AG09319 (cell line): Measurements from ENCODE around the gene EFNB3.

ENCODE experiments used
- DNase-seq: peaks from one replicate; pipeline ENCODE4 v3.0.0-alpha.2; 2010; ENCODE audit warnings: low read depth; ENCODE audit errors: extremely low read depth
- TF ChIP-seq, protein P1 (sequence below): IDR thresholded peaks from 2 replicates; pipeline ENCODE4 v1.5.1; 2011; ENCODE audit warnings: low read depth, mild to moderate bottlenecking, inconsistent platforms, low read length, moderate library complexity

EFNB3 gene

DNA sequence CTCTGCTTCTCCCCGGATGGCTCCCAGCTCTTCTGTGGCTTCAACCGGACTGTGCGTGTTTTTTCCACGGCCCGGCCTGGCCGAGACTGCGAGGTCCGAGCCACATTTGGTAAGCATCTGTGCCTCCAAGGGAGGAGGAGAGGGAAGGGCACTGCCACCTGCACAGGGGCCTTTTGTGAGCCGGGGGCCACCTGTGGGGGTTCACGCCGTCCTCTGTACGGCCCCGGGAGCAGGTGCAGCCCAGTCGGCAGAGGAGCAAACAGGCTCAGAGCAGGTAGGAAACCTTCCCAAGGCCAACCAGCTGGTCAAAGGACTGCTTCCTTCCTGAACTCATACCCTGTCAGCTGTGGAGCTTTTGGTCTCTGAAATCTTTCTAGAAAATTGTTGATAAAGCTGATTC, 3.3 kb upstream of the EFNB3 start:
- DNase-seq: no peak
- TF ChIP-seq, protein P1, sequence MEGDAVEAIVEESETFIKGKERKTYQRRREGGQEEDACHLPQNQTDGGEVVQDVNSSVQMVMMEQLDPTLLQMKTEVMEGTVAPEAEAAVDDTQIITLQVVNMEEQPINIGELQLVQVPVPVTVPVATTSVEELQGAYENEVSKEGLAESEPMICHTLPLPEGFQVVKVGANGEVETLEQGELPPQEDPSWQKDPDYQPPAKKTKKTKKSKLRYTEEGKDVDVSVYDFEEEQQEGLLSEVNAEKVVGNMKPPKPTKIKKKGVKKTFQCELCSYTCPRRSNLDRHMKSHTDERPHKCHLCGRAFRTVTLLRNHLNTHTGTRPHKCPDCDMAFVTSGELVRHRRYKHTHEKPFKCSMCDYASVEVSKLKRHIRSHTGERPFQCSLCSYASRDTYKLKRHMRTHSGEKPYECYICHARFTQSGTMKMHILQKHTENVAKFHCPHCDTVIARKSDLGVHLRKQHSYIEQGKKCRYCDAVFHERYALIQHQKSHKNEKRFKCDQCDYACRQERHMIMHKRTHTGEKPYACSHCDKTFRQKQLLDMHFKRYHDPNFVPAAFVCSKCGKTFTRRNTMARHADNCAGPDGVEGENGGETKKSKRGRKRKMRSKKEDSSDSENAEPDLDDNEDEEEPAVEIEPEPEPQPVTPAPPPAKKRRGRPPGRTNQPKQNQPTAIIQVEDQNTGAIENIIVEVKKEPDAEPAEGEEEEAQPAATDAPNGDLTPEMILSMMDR: no peak

DNA sequence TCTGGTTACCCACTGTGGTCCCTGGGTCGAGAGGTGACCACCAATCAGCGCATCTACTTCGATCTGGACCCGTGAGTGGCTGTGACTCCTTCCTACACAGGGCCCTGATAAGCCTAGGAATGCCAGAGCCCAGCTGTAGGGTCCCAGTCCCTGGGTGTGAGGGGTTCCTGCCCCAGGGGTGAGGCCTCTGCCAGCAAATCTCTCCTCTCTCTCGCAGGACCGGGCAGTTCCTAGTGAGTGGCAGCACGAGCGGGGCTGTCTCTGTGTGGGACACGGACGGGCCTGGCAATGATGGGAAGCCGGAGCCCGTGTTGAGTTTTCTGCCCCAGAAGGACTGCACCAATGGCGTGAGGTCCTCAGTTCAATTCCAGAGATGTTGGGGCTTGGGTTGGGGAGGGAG, 2.2 kb upstream of the EFNB3 start:
- TF ChIP-seq, protein P1: no peak
- no peak for DNase-seq

DNA sequence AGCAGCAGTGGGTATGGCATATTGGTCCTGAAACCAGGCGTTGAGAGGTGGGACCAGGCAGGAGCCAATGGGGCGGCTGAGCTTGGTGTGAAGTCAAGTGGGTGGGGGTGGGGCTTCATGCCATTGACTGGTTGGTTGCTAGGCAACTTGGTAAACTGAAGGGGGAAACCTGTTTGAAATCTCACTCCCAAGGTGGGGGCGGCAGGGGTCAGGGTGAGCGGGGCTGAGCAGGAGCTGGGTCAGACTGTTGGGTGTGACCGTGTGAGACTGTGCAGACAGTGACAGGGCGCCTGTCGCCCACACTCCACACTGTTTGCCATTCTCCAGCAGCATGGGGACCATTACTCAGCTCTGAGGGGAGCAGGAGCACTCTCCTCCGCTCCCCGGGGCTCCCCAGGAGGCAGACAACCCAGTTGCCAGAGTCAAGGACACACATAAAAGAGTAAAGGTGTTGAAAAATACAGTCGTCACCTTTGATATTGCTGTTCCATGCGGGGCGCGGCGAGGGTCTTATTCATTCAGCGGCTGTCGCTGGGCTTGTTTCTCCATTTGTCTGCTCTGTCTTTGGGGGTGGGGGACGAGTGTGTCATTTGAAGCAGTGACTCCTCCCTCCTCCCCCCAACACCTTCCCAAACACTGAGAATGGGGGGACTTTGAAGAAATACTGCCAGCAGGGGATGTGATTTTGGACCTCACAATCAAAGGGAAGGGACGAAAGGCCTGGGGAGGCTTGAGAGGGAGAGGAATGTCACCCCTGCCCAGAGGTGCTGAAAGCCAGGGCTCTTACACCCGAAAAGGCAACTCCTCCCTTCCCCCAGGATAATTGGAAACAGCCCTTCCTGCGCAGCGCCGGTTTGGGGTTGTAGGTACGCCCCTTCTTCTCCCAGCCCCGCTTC, 1.2 kb upstream of the EFNB3 start:
- DNase-seq: no peak
- TF ChIP-seq, protein P1: no peak

DNA sequence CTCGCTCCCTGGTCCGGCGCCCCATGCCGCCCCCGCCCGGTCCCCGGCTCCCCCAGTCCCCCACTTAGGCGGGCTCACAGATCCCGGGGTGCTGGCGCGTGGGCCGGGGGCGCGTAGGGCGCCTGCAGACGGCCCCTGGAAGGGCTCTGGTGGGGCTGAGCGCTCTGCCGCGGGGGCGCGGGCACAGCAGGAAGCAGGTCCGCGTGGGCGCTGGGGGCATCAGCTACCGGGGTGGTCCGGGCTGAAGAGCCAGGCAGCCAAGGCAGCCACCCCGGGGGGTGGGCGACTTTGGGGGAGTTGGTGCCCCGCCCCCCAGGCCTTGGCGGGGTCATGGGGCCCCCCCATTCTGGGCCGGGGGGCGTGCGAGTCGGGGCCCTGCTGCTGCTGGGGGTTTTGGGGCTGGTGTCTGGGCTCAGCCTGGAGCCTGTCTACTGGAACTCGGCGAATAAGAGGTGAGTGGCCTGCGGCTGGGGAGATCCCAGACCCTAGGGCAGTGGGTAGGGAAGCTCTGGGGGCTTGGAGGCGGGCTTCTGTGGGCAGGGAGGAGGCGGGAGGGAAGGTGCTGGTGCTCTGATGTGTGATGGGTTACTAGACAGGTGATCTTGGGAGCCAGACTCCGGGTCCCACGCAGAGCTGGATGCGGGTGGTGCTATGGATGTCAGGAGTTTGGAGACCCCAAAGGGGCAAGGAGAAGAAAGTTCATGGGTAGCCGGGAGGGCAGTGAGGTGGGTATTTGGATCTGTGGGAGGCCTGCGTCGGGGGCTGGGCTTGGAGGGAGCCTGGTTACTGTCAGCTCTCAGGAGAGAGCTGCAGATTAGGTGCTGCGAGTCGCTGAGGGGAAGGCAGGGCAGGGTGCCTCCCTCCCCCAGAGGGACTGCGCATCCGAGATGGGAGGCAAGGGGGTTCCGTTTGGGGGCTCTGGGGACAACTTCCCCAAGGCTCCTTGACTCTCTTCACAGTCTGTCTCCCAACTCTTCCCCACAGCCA, 560 bp downstream of the EFNB3 start:
- TF ChIP-seq, protein P1: no peak
- DNase-seq: no peak

DNA sequence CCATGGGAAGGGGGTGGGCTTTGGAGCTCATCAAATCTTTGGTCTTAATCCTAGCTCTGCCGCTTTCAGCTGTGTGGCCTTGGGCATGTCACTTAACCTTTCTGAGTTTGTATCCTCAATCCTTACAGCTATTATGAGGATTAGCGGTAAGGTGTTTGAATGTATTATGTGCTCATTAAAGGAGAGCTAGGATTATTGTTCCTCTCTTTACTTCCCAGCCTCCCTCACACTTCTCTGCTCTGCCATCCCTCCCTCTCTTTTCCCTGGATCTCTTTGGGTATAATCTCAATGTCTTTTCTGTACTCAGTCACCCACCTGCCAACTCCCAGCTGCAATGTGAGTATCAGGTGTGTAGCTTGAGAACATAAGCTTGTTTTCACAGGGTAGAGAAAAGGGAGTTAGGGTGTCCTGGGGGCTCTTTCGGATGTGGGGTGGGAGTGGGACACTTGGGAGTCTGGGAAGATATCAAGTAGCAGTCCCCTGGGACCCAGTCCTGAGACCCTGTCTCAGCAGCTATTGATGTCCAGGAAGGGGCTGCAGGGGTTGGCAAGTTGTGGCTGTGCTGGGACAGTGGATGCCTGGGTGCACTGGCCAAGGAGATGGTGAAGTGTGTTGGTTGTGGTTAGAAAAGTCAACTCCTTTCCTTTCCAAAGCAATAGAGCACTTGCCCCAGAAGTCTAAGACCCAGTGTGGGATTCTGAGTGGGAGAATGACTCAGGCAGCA, 1.8 kb downstream of the EFNB3 start:
- TF ChIP-seq, protein P1: no peak
- DNase-seq: no peak

DNA sequence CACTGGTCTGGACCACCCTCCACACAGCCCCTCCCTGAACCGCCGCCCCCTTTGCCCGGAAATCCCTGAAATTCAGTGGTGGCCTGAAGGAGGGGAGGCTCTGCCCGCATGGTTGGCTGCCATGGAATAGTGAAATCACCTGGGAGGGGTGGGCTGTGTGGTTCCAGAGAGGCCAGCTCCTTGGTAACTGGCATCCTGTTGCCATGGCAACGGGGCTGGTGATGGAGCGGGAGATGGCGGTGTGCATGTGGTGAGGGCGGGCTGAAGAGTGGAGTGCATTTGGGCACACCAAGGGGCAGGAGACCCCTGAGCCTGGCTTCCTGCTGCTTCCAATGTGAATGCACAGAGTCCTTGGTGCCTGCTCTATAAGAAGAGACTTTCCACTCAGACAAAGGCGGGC, 2.4 kb downstream of the EFNB3 start:
- TF ChIP-seq, protein P1: no peak
- no peak for DNase-seq
